GM19035 (cell line): ENCODE measurements around the gene PSORS1C1.
"Not testable (repeated sequence)": the region's sequence is repeated elsewhere in the genome, so short reads cannot be mapped to it uniquely, and the experiment has no call there.

ENCODE experiments used
- ATAC-seq: cut with Tn5 transposase; IDR thresholded peaks from one replicate; pipeline ENCODE4 v1.9.1; 2021; ENCODE audit not compliant: unreplicated experiment

Gene PSORS1C1

DNA sequence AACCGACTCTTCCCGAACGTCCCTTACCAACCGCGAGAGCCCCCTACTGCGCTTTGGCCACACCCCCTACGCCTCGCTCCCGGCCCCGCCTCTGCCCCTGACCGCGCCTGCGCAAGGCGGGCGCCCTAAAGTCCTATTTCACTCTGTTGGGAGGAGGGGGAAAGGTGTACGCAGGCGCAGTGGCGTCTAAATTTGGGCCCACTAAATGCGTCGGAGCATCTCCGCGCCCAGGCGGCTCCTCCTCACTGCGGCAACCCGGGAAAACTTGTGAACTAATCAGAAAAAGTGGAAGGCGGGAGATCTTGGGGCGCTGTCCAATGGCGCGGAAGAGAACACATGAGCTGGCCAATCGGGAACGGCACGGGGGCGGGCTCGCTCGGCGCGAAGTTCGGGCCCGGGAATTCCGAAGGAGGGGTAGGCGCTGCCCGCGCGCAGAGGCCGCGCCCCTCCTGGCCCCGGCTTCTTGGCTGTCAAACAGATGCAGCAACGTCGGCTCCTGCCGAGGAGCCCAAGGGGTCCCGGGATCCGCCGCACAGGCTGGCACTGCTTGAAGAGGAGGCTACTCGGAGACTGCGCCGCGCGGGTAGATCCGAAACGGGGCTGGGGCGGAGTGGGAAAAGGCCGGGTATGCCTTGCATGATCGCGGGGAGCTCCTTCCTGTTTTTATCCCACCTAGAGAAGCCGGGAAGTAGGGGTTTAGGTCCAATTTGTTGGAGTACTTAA lies 43.7 kb downstream of the PSORS1C1 start, which contains the start of gene TCF19:
Gene TCF19, plus strand, starts transcription at position 450 of the 723 bp plus-strand sequence. CDS start 881 bp downstream, outside the sequence.
- ATAC-seq = peak; percentile 86

DNA sequence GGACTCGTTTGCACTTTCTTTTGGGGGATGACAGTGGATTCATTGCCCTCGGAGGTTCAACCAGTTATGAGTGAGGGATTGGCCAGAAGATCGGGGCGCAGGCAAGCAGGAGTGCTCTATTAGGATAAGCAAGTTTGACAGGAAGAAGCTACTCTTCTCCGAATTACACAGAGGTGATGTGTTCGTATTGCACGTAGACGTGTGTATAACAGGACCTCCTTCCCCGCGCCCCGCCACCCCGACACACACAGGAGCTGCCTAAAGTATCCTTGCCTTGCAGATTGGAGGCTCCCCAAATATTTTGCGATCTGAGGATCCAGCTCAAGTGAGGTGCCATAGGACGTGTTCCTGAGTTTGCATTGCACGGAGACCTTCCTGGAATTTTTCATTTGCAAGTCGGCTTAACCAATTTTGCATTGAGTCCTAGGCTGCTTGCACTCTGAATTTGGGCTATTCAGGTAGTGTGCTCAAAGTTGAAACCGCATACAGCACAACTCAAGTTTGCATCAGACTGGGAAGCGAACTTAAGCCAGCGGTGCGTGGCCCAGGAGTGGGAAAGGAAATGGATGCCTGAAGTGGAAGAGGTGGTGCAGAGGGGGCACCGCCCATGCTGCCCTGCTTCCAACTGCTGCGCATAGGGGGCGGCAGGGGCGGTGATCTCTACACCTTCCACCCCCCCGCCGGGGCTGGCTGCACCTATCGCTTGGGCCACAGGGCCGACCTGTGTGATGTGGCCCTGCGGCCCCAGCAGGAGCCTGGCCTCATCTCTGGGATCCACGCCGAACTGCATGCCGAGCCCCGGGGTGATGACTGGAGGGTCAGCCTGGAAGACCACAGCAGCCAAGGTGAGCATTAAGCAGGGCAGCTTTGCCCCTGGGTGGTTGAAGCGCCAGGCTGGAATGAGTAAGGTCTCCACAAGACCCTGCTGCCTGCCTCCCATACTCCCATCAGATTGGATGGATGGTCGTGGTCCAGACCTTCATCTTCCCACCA lies 44.6 kb downstream of the PSORS1C1 start:
- peak; percentile 5 for ATAC-seq

DNA sequence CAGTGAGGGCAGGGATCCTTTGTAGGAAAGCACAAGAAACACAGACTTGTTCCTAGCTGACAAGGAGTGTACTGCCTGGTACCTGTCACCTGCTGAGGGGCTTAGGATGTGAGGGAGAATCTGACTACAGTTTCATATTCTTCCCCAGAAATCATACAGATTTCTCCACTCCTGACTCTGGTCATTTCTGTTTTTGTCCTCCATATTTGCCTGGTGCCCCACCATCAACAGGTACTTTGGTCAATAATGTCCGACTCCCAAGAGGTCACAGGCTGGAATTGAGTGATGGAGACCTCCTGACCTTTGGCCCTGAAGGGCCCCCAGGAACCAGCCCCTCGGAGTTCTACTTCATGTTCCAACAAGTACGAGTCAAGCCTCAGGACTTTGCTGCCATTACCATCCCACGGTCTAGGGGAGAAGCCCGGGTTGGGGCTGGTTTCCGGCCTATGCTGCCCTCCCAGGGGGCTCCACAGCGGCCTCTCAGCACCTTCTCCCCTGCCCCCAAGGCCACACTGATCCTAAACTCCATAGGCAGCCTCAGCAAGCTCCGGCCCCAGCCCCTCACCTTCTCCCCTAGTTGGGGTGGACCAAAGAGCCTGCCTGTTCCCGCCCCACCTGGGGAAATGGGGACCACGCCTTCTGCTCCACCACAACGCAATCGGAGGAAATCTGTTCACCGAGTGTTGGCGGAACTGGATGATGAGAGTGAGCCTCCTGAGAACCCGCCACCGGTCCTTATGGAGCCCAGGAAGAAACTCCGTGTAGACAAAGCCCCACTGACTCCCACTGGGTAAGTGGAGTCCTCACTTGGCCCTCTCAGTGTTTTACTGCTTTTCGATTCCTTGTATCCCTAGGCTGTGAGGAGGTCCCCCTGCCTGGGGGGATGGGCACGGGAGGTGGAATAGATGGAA lies 46.9 kb downstream of the PSORS1C1 start:
- ATAC-seq = no peak

DNA sequence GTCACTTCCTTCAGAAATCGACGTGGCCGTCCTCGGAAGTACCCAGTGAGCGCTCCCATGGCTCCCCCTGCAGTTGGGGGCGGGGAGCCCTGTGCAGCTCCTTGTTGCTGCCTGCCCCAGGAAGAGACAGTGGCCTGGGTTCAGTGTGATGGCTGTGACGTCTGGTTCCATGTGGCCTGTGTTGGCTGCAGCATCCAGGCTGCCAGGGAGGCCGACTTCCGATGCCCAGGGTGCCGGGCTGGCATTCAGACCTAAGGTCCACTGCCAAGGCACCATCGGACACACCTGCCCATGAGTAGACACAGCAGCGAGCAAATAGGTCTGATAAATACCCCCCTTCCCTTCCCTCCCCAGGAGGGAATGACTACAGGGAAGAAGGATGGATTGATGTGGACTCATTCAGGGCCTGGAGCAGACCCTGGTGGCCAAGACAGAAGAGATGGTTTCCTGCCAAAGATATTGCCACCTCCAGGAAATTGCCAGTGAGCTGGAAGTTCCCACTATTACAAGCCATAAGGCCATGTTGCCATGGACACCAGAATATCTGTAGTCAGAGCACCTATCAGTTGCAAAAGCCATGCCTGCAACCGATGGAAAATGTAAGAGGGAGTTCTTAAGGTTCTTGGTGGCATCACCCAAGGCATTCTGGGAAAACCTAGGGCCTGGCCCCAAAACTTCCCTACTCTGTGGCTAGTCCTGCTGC lies 48.0 kb downstream of the PSORS1C1 start:
- no peak for ATAC-seq

DNA sequence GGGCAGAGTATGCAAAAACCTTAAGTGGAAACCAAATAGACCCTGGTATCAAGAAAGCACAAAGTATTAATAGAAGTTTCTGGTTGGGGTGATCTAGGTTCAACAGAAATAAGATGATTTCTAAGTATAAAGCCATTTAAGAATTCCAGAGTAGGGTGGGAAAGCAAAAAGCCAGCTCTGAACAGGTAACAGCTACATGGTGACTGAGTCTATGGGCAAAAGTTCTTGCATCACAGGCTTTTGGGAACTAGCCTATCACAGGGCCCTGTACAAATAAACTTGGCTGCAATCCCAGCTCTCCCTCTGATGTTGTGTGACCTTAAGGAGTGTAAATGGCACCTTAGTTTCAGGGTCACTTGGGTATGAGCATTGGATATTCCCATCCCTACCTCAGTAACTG lies 49.3 kb downstream of the PSORS1C1 start:
- no peak for ATAC-seq

DNA sequence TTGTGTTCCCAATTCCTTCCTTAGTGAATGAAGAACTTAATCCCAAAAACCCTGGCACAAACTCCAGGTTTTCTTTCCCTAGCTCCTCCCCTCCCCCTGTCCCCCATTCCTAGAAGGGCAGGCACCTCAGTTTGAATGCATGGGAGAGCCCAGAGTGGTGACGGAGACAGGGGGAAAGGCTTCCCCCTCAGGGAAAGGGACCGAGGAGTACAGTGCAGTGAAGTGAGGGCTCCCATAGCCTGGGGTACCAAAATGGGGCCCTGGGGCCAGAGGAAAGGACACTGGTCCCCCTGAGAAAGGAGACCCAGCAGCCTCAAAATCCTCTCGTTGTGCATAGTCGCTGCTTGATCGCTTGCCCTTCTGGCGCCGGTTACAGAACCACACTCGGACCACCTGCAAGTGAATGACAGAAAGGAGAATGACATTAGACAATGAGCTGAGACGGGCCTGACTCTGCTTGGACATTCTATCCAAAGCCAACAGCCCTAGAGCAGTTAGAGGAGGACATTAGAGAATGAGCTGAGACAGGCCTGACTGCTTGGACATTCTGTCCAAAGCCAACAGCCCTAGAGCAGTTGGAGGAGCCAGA lies 50.0 kb downstream of the PSORS1C1 start:
- ATAC-seq = not testable (repeated sequence)

DNA sequence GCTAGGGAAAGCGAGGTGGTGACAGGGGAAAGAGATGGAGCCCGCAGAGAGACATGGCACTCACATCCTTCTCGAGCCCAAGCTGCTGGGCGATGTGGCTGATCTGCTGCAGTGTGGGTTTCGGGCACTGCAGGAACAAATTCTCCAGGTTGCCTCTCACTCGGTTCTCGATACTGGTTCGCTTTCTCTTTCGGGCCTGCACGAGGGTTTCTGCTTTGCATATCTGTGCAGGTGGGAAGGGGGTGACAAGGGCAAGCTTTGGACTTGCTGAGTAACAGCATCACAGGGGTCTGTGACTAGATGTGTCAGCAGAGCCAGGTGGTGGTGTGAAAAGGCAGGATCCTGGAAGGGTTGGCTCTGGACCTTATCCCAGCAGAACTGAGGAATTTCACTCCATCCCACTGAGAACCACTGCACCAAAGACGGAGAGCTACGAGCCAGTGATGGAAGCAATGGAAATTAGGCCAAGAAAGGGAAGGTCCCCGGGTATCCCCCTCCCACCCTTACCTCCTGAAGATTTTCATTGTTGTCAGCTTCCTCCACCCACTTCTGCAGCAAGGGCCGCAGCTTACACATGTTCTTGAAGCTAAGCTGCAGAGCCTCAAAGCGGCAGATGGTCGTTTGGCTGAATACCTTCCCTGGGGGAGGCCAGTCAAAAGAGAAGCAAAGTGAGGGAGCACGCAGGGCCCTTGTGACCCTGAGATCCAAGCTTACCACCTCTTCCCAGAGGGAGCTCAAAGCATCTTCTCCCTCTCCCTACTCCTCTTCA lies 50.6 kb downstream of the PSORS1C1 start:
- ATAC-seq = peak; percentile 79

DNA sequence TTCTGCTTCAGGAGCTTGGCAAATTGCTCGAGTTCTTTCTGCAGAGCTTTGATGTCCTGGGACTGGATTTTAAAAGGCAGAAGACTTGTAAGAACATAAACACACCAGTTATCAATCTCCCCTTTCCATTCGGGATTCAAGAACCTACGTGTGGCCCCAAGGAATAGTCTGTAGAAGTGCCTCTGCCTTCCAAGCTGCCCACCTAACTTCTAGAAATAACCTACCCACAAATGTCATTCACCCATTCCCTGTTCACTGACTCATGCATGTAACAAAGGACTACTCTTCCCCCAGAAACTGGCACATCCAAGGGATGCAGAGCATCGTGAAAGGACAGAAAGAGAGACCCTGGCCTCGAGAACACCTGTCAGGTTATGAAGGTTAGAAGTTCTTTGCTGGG lies 51.4 kb downstream of the PSORS1C1 start:
- ATAC-seq = no peak

DNA sequence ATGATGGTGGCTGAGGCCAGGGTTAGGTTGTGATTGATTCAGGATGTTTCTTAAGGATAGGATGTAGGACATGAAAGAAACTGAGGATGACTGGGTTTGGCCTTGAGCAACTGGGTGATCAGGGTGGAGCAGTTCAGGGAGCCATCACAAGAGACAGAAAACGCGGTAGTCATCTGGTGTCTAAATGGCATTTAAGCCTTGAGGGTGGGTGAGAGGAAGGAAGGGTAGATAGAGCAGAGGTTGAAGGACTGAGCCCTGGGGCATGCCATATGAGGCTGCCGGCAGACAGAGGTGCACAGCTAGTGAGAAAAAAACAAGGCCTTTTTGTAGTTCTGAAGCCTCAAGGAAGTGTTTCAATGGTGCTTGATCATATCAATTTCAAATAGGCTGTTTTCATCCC lies 54.0 kb downstream of the PSORS1C1 start:
- ATAC-seq = no peak

DNA sequence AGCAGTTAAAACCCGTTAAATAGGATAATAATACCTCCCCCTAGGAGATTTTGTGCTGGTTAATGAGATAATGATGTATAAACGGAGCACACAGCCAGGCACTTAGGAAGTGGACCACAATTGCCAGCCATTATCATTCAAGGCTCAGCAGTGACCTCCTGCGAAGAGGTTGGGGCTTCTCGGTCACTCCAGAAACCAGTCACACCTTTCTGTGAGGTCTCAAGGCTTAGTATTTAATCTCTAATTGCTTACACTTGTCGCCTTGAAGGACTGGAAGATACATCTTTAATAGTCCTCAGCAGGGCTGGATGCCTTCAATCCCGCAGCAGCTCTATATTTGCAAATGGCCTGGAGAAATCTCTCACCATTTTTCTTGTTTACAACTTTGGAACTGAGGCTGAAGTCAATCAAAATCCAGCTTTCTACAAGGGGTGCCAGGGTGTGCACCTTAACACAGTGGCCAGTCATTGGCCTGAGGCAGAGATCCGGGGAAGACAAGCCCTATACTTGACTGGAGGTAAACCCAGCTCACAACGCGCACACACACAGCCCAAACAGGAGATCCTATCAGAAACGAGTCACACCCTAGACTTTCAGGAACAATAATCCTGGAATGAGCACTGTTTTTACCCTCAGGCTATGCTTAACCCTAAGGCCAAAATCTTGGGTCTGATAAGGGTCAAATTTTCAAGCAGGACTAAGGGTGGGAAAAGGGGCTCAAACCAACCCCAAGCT lies 54.7 kb downstream of the PSORS1C1 start:
- ATAC-seq = no peak

DNA sequence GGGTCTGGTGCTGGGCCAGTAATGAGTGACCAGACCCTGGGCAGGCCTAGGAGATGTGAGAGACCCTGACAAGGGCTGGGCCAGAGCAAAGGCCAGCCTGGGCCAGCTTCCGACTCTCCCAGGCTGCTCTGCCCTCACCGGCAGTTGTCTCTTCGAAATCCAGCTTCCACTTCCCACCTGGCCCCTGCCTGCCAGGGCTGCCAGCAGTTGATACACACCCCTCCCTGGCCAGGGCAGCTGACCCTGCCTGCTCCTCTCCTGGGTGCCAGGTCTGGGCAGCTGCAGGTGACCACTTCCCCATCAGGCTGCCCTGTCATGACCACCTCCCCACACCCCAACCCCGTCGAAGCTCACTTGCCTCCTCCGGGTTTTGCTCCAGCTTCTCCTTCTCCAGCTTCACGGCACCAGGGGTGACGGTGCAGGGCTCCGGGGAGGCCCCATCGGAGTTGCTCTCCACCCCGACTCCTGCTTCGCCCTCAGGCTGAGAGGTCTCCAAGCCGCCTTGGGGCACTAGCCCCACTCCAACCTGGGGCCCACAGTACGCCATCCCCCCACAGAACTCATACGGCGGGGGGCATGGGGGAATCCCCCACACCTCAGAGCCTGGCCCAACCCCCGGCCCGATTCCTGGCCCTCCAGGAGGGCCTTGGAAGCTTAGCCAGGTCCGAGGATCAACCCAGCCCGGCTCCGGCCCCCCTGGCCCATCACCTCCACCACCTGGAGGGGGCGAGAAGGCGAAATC lies 55.4 kb downstream of the PSORS1C1 start:
- not testable (repeated sequence) for ATAC-seq

DNA sequence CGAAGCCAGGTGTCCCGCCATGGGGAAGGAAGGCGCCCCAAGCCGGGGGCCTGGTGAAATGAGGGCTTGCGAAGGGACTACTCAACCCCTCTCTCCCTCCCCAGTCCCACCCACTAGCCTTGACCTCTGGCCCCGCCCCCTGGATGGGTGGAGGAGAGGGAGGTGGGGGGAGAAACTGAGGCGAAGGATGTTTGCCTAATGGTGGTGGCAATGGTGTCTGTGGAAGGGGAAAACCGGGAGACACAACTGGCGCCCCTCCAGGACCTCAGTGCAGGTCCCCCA lies 55.9 kb downstream of the PSORS1C1 start, which contains the start of gene POU5F1:
Gene POU5F1, minus strand, starts transcription at position 83 of the 282 bp plus-strand sequence. Its CDS starts 62 bp downstream, at position 21.
- ATAC-seq = no peak

DNA sequence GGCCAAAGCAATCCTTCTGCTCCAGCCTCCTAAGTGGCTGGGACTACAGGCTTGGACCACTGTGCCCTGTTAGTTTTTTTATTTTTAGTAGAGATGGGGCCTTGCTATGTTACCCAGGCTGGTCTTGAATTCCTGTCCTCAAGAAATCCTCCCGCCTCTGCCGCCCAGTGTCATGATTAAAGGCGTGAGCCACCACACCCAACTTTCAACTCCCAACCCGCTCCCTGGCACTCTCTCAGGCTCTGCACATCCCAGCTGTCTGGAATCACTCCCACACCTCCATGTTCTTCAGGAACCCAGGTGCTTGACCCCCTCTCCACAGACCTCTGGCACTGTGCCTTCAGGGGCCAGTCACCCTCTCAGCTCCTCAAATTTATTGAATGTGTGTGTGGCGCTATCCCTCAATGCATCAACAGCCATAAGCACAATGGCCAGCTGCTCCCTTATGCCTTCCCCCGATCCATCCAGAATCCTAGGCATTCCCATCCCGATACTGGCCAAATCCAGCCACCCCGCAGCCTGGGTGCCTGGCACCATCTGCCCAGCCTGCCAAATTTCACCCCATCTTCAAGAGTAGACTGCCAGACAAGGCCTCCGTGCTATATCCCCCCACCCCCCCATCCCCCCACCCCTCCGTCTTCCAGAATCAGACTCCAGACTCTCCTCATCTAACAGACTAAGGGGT lies 56.5 kb downstream of the PSORS1C1 start:
- no peak for ATAC-seq

DNA sequence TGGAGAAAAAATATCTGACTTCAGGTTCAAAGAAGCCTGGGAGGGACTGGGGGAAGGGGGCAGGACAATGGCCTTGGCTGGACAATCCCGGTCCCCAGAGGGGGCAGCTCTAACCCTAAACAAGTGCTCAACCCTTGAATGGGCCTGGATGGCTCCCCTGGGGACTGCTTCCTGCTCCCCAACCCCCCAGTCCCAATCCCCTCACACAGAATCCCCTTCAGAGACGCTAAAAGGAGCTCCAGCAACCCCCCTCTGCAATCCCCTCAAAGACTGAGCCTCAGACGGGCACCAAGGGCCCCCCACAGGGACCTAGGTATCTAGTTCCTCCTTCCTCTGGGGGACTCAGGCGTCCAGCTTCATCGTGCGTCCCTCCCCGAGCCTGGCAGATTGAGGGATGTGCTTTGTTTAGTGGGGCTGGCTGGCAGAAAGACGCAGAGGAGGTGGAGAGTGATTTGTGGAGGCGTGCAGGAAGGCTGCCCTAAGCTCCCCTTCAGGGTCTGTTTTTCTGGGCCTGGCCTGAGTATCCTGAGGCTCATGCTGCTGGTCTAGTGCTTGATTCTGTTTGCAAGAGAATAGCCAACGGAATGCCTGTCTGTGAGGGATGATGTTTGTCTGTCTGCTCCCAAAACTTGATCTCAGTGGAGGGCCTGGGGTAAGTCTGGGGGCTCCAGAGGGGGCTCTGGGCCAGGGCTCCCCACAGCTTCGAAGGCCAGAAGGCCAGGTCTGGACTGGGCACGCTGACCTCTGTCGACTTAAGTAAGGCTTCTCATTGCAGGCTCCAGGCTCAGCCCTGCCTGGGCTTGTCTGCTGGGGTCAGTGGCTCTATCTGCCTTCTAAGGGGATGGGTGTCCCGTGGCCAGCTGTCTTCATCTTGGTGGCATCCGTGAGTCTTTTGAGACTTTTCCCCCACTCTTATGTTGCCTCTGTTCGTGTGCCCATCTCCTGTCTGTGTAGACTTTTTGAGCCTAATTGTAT lies 57.6 kb downstream of the PSORS1C1 start:
- ATAC-seq = no peak

DNA sequence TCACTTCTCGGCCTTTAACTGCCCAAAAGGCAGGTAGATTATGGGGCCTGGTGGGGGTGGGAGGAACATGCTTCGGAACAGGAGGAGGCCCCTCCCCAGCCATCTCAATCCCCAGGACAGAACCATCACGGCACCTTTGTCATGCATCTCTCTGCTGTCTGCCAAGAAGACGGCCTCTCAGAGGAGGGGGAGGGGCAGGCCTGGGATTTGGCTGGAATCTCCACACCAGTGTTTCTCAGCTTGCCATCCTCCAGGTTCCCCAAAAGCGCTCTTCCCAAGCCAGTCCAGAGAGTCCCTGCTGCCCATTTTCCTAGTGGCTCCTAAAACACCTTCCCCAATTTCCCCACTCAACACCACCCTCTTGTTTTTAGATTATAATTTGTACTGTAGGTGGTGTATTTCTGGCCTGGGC lies 58.4 kb downstream of the PSORS1C1 start:
- ATAC-seq = no peak

DNA sequence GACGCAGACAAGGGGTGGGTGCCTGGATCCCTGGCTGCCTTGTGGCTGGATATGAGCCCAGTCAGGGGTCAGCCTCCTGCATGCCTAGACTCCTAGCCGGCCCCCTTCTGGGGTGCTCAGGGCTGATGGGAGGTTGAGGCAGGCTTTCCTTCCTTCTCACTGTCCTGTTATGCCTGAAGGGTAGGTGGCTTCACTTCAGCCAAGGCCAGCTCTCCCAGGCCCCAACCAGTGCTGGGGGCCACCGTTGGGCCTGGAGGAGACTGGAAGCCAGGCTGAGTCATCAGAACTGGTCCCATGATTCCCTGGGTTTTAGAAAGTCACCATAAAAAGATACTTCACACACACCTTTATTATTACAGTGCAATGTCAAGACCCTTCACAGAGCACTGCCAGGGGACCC lies 58.8 kb downstream of the PSORS1C1 start:
- no peak for ATAC-seq
